Coronary artery (tissue), 2 donors: ENCODE data around the gene HBG2.

ENCODE experiments used
- DNase-seq: peaks from one replicate; pipeline ENCODE4 v3.0.0-alpha.2; 2017; ENCODE audit warnings: low spot score
- H3K27ac ChIP-seq, 2 donors: fragments of 200-600 bp; sonication (generic); one replicate each; pipeline ENCODE4 v1.5.1; 2016 to 2019
- H3K4me3 ChIP-seq: fragments of 200-600 bp; sonication (generic); 2 replicates; pipeline ENCODE4 v1.5.1; 2016; ENCODE audit warnings: mild to moderate bottlenecking, moderate library complexity
- TF ChIP-seq, protein P1 (sequence below): fragments of 200-600 bp; sonication (generic); IDR thresholded peaks from one replicate; pipeline ENCODE4 v1.5.1; 2019; ENCODE audit warnings: antibody characterized with exemption

Gene HBG2

DNA sequence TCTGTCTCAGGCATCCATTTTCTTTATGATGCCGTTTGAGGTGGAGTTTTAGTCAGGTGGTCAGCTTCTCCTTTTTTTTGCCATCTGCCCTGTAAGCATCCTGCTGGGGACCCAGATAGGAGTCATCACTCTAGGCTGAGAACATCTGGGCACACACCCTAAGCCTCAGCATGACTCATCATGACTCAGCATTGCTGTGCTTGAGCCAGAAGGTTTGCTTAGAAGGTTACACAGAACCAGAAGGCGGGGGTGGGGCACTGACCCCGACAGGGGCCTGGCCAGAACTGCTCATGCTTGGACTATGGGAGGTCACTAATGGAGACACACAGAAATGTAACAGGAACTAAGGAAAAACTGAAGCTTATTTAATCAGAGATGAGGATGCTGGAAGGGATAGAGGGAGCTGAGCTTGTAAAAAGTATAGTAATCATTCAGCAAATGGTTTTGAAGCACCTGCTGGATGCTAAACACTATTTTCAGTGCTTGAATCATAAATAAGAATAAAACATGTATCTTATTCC is 26.1 kb upstream of the HBG2 start:
- H3K4me3 ChIP-seq: no peak overlapping the region
- H3K27ac ChIP-seq: no peak overlapping the region
- TF ChIP-seq, protein P1, sequence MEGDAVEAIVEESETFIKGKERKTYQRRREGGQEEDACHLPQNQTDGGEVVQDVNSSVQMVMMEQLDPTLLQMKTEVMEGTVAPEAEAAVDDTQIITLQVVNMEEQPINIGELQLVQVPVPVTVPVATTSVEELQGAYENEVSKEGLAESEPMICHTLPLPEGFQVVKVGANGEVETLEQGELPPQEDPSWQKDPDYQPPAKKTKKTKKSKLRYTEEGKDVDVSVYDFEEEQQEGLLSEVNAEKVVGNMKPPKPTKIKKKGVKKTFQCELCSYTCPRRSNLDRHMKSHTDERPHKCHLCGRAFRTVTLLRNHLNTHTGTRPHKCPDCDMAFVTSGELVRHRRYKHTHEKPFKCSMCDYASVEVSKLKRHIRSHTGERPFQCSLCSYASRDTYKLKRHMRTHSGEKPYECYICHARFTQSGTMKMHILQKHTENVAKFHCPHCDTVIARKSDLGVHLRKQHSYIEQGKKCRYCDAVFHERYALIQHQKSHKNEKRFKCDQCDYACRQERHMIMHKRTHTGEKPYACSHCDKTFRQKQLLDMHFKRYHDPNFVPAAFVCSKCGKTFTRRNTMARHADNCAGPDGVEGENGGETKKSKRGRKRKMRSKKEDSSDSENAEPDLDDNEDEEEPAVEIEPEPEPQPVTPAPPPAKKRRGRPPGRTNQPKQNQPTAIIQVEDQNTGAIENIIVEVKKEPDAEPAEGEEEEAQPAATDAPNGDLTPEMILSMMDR: no peak
- DNase-seq: no peak

DNA sequence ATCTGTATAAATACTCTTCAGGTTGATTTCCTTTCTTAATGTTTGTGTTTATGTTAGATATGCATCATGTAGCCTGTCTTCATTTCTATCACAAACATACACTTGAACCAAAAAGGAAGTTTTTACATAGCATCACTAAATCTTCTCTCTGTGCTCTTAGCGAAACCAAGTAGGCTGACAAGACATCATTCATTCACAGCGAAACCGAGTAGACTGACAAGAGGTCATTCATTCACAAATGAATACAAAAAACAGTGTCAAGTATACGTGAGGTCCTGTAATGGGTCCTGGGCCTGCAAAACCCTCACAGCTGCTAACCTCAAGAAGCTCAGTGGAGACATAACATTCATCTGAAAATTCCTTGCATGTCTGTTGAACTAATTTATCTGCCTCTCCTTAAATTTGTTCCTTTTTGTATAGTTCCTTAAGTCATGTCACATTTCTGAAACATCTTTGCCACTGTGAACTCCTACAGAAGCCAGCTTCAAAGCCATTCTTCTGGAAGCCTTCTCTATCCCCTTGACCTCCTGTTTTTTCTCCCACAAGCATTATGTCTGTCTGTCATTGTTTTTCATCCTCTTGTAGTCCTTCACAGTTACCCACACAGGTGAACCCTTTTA is 25.0 kb upstream of the HBG2 start:
- Histone ChIP-seq H3K27ac (no peak overlapping the region), H3K4me3 (no peak overlapping the region)
- TF ChIP-seq, protein P1: no peak
- DNase-seq: no peak

- Histone ChIP-seq H3K4me3 (no peak overlapping the region), H3K27ac (no peak overlapping the region)
- TF ChIP-seq, protein P1: no peak
- no peak for DNase-seq
Observed at GRCh38 chr11:5277807-5278382, 23.3 kb upstream of the HBG2 start.

DNA sequence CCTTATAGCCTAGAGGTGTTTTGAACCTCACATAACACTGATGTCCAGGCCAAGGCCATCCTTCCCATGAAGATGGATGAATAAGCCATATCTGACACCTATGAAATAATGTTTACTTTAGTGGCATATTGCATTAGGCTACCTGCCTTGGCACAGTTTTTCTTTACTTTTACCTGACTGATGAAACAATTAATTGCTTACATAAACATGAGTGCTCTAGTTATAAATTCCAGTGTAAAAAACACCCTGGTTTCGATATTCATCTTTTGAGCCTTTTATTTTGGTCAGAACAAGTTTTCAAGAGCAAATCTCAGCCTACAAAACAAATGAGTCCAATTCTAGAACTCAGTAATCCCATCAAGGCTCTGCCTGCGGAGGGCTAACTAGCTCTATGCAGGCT is 22.1 kb upstream of the HBG2 start:
- DNase-seq: no peak
- TF ChIP-seq, protein P1: no peak
- no peak overlapping the region for H3K27ac ChIP-seq
- no peak overlapping the region for H3K4me3 ChIP-seq

- H3K4me3 ChIP-seq: no peak overlapping the region
- no peak for DNase-seq
- no peak overlapping the region for H3K27ac ChIP-seq
- TF ChIP-seq, protein P1: no peak
Observed at GRCh38 chr11:5275369-5276110, 21.0 kb upstream of the HBG2 start.

GRCh38 chr11:5274395-5274794 is 19.8 kb upstream of the HBG2 start:
- Histone ChIP-seq H3K27ac (no peak overlapping the region), H3K4me3 (no peak overlapping the region)
- TF ChIP-seq, protein P1: no peak
- no peak for DNase-seq
